Mammary epithelial cell (primary cell): ENCODE data around the gene RPL15.

Source experiments
- CTCF ChIP-seq, 2 donors: IDR thresholded peaks in 1 of 2; conservative IDR thresholded peaks in 1 of 2; 2 replicates each; pipeline ENCODE4 v1.5.1; 2011 to 2012; ENCODE audit warnings: inconsistent platforms in 2 of 2, low read length in 2 of 2, mild to moderate bottlenecking in 2 of 2, control low read depth in 1 of 2, low read depth in 1 of 2; ENCODE audit not compliant: insufficient read depth in 1 of 2; ENCODE audit errors: extremely low read depth in 1 of 2
- EZH2 ChIP-seq: IDR thresholded peaks from 2 replicates; pipeline ENCODE4 v1.6.1; 2012; ENCODE audit warnings: low read length, inconsistent platforms, borderline replicate concordance

DNA sequence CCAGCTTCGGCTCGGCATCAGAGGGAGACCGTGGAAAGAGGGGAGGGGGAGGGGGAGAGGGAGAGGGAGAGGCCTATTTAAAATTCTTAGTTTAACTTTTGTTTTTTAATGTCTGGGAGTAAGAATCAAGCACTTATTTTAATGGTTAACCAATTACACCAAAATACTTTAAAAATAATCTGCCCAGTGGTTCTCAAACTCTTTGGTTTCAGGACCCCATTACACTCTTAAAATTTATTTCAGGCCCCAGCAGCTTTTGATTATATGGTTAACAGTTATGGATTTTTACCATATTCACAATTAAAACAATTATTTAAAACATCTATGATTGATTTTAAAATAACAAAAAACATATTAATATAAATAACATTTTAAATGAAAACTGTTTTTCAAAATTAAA is 44.6 kb upstream of the RPL15 start:
- no peak for TF ChIP-seq EZH2
- no peak for TF ChIP-seq CTCF (conservative IDR thresholded peaks at IDR 0.05 in 1 of 2, IDR thresholded peaks at IDR 0.05 in 1 of 2; ENCODE audit: extremely low read depth in 1 of 2, insufficient read depth in 1 of 2, low read depth in 1 of 2, low read length in 2 of 2)
